HG03442 (cell line): Measurements from ENCODE around the gene GIMAP2.

Experiments used
- ATAC-seq: cut with Tn5 transposase; IDR thresholded peaks from one replicate; pipeline ENCODE4 v1.9.1; 2021; ENCODE audit warnings: mild to moderate bottlenecking, moderate library complexity; ENCODE audit not compliant: unreplicated experiment

The GIMAP2 gene

DNA sequence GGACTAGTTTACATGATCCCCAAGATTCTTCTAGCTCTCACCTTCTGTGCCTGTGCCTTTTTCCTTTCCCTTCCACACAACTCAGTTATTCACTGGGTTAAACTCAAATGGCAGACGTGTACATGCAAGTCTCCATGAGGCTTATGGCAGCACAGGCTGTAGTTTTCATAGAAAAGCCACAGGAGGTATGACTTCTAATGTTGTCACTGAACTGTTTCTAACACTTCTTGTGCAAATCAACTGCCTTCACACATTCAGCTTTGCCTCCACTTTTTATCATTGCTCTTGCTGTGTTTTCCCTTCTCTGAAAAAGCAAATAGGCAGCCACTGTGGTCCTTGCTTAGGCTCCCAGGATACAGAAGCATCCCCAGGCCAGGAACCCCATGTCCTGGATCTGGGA, 46.4 kb downstream of the GIMAP2 start:
- ATAC-seq = no peak

DNA sequence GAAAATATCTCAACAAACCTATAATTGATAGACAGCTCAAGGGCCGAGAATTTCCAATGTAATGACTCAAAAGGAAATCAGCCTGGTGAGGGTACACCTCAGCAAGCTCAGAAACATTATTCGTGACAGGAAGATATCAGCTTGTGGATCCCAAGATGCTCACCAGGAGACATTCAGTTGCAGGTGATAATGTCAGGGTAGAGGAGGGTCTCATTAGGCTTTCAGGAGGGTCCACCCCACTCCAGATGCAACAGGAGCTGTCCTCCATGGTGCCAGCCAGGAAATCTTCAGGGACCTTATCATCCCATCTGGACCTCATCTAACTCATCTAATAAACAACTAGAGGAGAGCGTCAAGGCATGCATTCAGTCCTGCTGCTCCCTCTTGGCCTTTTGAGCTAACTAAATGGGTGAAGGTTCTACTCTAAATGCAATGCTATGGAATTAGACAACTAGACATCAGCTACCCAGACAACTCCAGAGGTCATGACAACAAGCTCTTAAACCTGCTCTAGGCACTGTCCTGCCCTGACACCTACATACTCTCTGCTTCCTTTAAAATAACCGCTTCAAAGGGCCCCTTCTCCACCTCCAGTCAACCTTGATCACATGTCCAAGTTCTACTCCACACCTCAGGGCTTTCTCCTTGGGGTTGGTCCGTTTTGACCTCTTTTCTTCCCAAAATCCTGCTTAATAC, 47.4 kb downstream of the GIMAP2 start:
- no peak for ATAC-seq

GRCh38 chr7:150733482-150734095, 48.1 kb downstream of the GIMAP2 start:
- ATAC-seq = no peak

GRCh38 chr7:150734254-150734653, 48.7 kb downstream of the GIMAP2 start:
- peak; percentile 31 for ATAC-seq

GRCh38 chr7:150735596-150736358, 50.3 kb downstream of the GIMAP2 start:
- ATAC-seq = no peak

GRCh38 chr7:150736864-150737263, 51.4 kb downstream of the GIMAP2 start:
- ATAC-seq = no peak

- no peak for ATAC-seq
These were observed 52.0 kb downstream of the GIMAP2 start, which contains the start of gene GIMAP5 for GRCh38 chr7:150737265-150738055. TSS of gene GIMAP5 (plus strand) at chr7:150737418. CDS start at chr7:150740885, 3,467 bp downstream.

- ATAC-seq = no peak
These were observed 52.6 kb downstream of the GIMAP2 start for GRCh38 chr7:150738092-150738491.

DNA sequence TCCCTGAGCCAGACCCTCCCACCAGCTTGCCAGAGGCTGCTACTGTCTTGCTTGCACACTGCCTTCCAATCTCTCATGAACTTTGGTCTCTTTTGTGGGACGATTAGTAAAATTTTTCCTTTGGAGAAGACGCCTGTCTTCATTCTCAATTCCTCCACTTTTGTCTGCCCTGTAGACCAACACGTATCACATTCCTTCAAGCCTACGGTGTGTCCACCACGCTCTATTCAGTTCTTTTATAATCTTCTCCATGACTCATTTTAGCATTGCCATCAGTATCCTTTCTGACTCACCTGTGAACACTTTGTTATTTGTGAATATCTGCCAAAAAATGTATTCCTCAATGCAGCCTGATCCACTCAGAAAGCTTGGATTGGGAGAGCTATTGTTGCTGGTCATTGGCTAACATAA, 53.1 kb downstream of the GIMAP2 start:
- no peak for ATAC-seq

DNA sequence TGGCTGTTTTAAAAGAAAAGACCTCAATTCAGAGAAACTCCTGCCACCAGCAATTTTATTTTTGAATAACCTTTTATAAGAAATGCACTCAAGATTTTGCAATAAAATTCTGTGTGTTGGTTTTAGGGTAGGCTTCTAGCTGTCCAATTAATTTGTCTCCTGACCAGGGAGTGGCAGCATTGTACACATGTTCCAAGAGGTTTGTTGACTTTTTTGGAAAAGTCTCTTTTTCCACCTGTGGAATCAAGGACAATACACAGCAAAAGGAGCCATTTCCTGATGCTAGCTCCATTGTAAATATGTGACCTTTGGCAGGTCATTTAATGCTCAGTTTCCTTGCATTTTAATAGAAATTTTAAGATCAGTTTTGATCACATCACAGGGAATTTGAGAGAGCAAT, 53.5 kb downstream of the GIMAP2 start:
- ATAC-seq = no peak

GRCh38 chr7:150740053-150740452, 54.5 kb downstream of the GIMAP2 start:
- ATAC-seq = no peak

DNA sequence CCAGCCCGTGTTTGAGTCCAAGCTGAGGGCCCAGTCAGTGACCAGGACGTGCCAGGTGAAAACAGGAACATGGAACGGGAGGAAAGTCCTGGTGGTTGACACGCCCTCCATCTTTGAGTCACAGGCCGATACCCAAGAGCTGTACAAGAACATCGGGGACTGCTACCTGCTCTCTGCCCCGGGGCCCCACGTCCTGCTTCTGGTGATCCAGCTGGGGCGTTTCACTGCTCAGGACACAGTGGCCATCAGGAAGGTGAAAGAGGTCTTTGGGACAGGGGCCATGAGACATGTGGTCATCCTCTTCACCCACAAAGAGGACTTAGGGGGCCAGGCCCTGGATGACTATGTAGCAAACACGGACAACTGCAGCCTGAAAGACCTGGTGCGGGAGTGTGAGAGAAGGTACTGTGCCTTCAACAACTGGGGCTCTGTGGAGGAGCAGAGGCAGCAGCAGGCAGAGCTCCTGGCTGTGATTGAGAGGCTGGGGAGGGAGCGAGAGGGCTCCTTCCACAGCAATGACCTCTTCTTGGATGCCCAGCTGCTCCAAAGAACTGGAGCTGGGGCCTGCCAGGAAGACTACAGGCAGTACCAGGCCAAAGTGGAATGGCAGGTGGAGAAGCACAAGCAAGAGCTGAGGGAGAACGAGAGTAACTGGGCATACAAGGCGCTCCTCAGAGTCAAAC, 56.9 kb downstream of the GIMAP2 start:
- ATAC-seq = no peak
